Esophagus squamous epithelium (tissue), 5 donors: ENCODE results near the gene RNF149. TPM values are rescaled to one million over a fixed set of nuclear protein-coding genes. Genes with fewer than 3 reads are reported as not detected.

Experiments
- DNase-seq: peaks from one replicate; lab custom pipeline; 2025; lab: John Stamatoyannopoulos, UW
- H3K27ac ChIP-seq, 4 donors: fragments of 200-600 bp; sonication (generic); one replicate each; pipeline ENCODE4 v1.5.1; 2016 to 2019; ENCODE audit warnings: mild to moderate bottlenecking in 1 of 4
- H3K27me3 ChIP-seq, 4 donors: fragments of 200-600 bp; sonication (generic); 1 replicate in 3 of 4; 2 replicates in 1 of 4; pipeline versions ENCODE4 v1.5.1 to v1.6.0; 2017 to 2021; ENCODE audit warnings: antibody characterized with exemption in 1 of 4
- H3K36me3 ChIP-seq, 3 donors: fragments of 200-600 bp; sonication (generic); one replicate each; pipeline ENCODE4 v1.5.1; 2016 to 2019
- H3K4me1 ChIP-seq, 3 donors: fragments of 200-600 bp; sonication (generic); one replicate each; pipeline ENCODE4 v1.5.1; 2017 to 2019
- H3K4me3 ChIP-seq, 4 donors: fragments of 200-600 bp; sonication (generic); 1 replicate in 3 of 4; 2 replicates in 1 of 4; pipeline ENCODE4 v1.5.1; 2016 to 2019; ENCODE audit warnings: mild to moderate bottlenecking in 2 of 4, moderate library complexity in 1 of 4
- H3K9me3 ChIP-seq, 3 donors: fragments of 200-600 bp; sonication (generic); one replicate each; pipeline ENCODE4 v1.5.1; 2016 to 2019
- POLR2A ChIP-seq, 4 donors: fragments of 450-650 bp; IDR thresholded peaks; one replicate each; pipeline ENCODE4 v1.6.1; 2017; ENCODE audit warnings: antibody characterized with exemption in 4 of 4, mild to moderate bottlenecking in 4 of 4, moderate library complexity in 3 of 4
- WGBS, 2 donors: methylation state at CpG; one replicate each; pipeline ENCODE4 v1.1.5; 2018; 5-methylcytosine and 5-hydroxymethylcytosine counted together
- intact Hi-C: fragments of 100-400 bp; cut with DNase I; formaldehyde crosslinking; loops from one replicate; pipeline ENCODE4 v1.15.0; 2022
- total RNA-seq, 4 donors: library from RNA; depleted of rRNA; stranded (reverse); fragments of >200 nt; gene quantifications; one replicate each; pipeline ENCODE4 v1.1.0, GENCODE V29; 2016
- TF ChIP-seq, protein P1 (sequence below), 6 experiments: fragments of 450-650 bp in 4 of 6; fragments of 200-600 bp in 2 of 6; sonication (generic) in 2 of 6; IDR thresholded peaks; one replicate each; pipeline ENCODE4 v1.5.1; 2016 to 2019; ENCODE audit warnings: antibody characterized with exemption in 6 of 6, mild to moderate bottlenecking in 4 of 6, moderate library complexity in 4 of 6
- donor health status: DM: yes; HTN: yes; CAD: no.

RNF149 gene, protein sequence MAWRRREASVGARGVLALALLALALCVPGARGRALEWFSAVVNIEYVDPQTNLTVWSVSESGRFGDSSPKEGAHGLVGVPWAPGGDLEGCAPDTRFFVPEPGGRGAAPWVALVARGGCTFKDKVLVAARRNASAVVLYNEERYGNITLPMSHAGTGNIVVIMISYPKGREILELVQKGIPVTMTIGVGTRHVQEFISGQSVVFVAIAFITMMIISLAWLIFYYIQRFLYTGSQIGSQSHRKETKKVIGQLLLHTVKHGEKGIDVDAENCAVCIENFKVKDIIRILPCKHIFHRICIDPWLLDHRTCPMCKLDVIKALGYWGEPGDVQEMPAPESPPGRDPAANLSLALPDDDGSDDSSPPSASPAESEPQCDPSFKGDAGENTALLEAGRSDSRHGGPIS
- 100 to 1,000 TPM in 3 of 4 donors, 10 to 100 TPM in 1; 80.3 to 117 (median 110) TPM for total RNA-seq

DNA sequence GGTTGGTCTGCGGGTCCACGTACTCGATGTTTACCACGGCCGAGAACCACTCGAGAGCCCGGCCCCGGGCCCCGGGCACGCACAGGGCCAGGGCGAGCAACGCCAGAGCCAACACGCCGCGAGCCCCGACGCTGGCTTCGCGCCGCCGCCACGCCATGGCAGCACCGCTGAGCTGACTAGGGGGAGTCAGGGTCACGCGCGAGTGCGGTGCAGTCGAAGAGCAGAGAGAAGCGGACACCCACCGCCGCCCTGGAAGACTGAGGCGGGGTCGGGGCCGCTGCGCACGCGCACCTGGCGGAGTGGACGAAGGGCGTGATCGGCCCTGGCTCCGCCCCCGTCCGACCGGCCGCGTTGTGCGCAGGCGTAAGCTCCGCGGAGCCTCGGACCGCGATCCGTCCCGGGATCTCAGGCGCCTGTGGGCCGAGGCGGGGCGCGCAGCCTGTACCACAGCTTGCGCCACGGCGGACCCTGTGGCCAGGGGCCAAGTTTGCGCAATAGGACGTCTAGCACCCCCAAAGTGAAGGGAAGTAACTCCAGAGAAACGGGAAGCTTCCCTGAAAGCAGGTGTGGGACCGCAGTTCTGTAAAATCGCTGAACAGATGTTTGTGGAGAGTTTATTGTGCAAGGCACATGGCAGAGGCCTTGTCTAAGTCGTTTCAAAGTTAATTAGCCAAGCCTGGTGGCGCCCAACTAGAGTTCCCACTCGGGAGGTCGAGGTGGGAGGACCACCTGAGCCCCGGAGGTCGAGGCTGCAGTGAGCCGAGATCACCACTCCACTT, at the start of gene RNF149:
TSS of gene RNF149 (minus strand) at position 270 of the 779 bp plus-strand sequence. CDS start at position 157, 113 bp downstream.
- DNase-seq = peak; percentile 52
- H3K9me3 ChIP-seq = no peaks in the 10 kb centered on the region
- intact Hi-C loops = loop anchor here (10.0 kb wide), 1 partner anchor 54 kb away; the partner anchor contains the start of gene CNOT11
- peak within 1 kb of the TSS; percentile 93 to 99 (median 96) for H3K27ac ChIP-seq
- 11 to 15% methylated on average over 8 to 9 of the region's 76 CpGs for WGBS, 2 donors
- H3K27me3 ChIP-seq = no peaks in the 10 kb centered on the region
- peak within 1 kb of the TSS; percentile 73 to 94 (median 82) for H3K4me3 ChIP-seq
- peak in 3 of 4 donors; percentile 91 to 100 (median 95) for TF ChIP-seq POLR2A (IDR thresholded peaks at IDR 0.05)
- TF ChIP-seq, protein P1, sequence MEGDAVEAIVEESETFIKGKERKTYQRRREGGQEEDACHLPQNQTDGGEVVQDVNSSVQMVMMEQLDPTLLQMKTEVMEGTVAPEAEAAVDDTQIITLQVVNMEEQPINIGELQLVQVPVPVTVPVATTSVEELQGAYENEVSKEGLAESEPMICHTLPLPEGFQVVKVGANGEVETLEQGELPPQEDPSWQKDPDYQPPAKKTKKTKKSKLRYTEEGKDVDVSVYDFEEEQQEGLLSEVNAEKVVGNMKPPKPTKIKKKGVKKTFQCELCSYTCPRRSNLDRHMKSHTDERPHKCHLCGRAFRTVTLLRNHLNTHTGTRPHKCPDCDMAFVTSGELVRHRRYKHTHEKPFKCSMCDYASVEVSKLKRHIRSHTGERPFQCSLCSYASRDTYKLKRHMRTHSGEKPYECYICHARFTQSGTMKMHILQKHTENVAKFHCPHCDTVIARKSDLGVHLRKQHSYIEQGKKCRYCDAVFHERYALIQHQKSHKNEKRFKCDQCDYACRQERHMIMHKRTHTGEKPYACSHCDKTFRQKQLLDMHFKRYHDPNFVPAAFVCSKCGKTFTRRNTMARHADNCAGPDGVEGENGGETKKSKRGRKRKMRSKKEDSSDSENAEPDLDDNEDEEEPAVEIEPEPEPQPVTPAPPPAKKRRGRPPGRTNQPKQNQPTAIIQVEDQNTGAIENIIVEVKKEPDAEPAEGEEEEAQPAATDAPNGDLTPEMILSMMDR (IDR thresholded peaks at IDR 0.05) = peak in 4 of 6 experiments; percentile 30 to 36 (median 34)
- H3K36me3 ChIP-seq = no peaks in the 10 kb centered on the region
- peaks cover 30 to 69% (median 45%) of the 10 kb centered on the region in 3 donors for H3K4me1 ChIP-seq

DNA sequence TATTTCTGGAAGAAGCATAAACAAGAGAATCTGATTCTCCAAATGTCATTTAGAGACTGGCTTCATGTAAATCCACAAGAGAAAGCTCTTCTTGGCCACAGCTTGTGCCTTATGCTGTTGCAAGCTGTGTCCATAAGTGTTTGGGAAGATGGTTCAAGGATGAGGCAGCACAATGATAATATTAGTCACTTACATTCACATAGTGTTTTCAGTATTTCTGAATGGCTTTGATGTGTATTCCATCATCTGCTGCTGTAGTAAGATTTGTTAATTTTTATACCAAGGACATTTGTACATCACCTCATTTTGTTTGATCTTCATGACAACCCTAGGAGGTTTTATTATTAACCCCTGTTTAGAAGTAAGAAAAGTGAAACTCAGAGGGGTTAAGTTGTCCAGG, 48.9 kb upstream of the RNF149 start:
- no peak for TF ChIP-seq POLR2A (IDR thresholded peaks at IDR 0.05)
- TF ChIP-seq, protein P1 (IDR thresholded peaks at IDR 0.05) = no peak
- no peaks in the 10 kb centered on the region for H3K9me3 ChIP-seq
- peaks cover 0 to 25% (median 9%) of the 10 kb centered on the region in 3 donors for H3K4me1 ChIP-seq
- no peak overlapping the region for H3K27ac ChIP-seq
- DNase-seq = no peak
- no peak overlapping the region for H3K4me3 ChIP-seq
- no peaks in the 10 kb centered on the region for H3K27me3 ChIP-seq
- intact Hi-C loops = no loop called here
- no peaks in the 10 kb centered on the region for H3K36me3 ChIP-seq

DNA sequence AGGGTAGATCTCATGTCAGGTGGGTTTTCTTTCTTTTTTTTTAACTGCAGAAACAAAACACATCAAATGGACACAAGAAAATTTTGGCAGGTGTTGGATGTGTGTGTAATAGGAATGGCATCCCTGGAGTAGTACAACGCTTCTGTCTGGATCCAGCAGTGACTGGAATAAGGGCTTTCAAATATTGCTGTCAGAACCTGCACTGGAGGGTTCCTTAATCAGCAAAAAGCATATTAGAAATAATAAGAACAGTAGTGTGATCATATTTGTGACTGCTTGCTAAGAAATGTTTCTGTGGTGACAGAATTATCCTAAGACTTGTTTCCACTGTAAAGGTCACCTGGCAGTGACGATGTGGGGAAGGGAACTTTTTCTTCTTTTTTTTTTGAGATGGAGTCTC, 48.0 kb upstream of the RNF149 start:
- no peak for TF ChIP-seq POLR2A (IDR thresholded peaks at IDR 0.05)
- TF ChIP-seq, protein P1 (IDR thresholded peaks at IDR 0.05) = no peak
- DNase-seq = no peak
- WGBS, 2 donors = 35 to 63% methylated on average over 2 of the region's 2 CpGs
- H3K36me3 ChIP-seq = no peaks in the 10 kb centered on the region
- no peaks in the 10 kb centered on the region for H3K9me3 ChIP-seq
- H3K4me3 ChIP-seq = no peak overlapping the region
- intact Hi-C loops = no loop called here
- H3K27ac ChIP-seq = no peak overlapping the region
- H3K4me1 ChIP-seq = peaks cover 0 to 20% (median 4%) of the 10 kb centered on the region in 3 donors
- no peaks in the 10 kb centered on the region for H3K27me3 ChIP-seq

DNA sequence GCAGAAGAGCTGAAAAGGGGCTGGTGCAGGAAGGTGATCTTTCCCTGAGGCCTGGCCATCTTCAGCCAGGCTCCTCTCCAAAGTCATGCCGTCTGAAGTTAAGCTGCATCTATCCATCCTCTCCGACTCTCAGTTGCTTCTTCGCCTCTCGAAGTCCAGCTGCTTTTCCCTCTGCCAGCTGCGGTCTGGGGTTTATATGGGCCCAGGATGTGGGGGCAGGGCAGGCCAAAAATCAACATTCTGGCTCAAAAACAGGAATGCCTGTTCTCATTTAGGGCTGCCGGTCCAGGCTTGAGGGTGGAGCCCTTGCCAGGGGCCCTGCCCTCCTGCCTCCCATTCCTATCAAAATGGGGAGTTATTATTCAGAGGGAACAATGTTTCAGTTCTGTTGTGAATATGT, 47.6 kb upstream of the RNF149 start:
- no peak overlapping the region for H3K4me3 ChIP-seq
- peaks cover 0 to 15% (median 0%) of the 10 kb centered on the region in 3 donors for H3K4me1 ChIP-seq
- H3K27me3 ChIP-seq = no peaks in the 10 kb centered on the region
- H3K36me3 ChIP-seq = no peaks in the 10 kb centered on the region
- intact Hi-C loops = no loop called here
- WGBS, 2 donors = 40 to 59% methylated on average over 2 to 6 of the region's 6 CpGs
- H3K27ac ChIP-seq = no peak overlapping the region
- no peaks in the 10 kb centered on the region for H3K9me3 ChIP-seq
- DNase-seq = no peak
- TF ChIP-seq POLR2A (IDR thresholded peaks at IDR 0.05) = no peak
- TF ChIP-seq, protein P1 (IDR thresholded peaks at IDR 0.05) = no peak
